GM19452 (cell line): Measurements from ENCODE around the gene ATP6V1G2.
"Not testable (repeated sequence)": the region's sequence is repeated elsewhere in the genome, so short reads cannot be mapped to it uniquely, and the experiment has no call there.

Experiments used
- ATAC-seq: cut with Tn5 transposase; IDR thresholded peaks from one replicate; pipeline ENCODE4 v1.9.1; 2021; ENCODE audit not compliant: unreplicated experiment

Gene ATP6V1G2

DNA sequence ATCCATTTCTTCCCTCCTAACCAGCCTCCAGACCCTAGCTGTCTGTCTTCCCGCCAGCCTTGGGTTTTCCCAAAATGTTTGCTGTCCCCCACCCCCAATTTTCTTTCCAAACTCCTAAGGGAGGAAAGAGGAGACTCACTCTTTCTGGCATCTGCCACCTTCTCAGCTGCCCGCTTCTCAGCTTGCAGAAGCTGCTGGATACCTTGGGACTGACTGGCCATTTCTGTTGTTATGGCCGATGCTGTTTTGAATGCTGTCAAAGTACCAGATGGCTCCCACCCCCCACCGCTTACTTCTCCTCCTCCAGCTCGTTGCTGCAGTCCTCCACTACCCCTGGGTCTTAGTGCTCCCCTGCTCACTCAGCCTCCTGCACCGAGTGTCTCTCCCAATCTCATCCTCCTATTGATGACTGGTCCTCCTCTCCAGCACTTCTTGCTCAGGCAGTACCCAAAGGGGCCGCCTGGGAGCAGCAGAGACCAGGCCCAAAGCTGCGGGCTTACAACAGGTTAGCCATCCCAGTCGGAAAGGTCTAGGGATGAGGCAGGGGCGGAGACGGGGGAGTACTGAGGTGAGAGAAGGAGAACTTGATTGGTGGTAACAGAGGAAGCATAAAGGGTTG is at the start of gene ATP6V1G2:
ATP6V1G2 (minus strand) TSS at position 270 of the 619 bp plus-strand sequence; CDS start at position 221, 49 bp downstream.
- peak; percentile 49 for ATAC-seq

DNA sequence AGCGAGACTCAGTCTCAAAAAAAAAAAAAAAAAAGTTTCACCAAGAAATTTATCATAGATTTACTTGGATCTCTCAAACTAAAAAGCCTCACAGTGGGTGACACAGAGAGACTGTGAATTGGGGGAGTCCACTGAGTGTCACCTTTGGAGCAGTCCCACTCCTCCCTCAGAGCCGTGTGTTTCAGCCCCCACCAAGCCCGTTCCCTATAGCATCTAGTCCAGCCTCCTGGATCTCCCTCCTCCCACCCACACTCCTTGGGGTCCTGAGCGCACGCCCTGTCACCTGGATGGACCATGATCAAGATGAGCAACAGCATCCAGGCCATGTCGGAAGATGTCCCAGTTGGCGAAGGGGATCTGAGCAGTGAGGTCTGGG is 46.0 kb upstream of the ATP6V1G2 start:
- ATAC-seq, result no peak

DNA sequence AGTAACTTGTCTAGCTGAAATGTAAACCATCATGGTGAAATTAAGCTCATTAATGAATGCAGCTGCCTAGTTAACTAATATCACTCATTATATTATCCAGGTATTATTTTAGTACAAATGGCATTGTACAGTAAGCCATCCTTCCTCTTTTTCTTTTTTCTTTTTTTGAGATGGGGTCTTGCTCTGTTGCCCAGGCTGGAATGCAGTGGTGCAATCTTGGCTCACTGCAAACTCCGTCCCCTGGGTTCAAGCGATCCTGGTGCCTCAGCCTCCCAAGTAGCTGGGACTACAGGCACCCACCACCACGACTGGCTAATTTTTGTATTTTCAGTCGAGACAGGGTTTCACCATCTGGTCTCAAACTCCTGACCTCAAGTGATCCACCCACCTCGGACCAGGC is 44.3 kb upstream of the ATP6V1G2 start:
- not testable (repeated sequence) for ATAC-seq

DNA sequence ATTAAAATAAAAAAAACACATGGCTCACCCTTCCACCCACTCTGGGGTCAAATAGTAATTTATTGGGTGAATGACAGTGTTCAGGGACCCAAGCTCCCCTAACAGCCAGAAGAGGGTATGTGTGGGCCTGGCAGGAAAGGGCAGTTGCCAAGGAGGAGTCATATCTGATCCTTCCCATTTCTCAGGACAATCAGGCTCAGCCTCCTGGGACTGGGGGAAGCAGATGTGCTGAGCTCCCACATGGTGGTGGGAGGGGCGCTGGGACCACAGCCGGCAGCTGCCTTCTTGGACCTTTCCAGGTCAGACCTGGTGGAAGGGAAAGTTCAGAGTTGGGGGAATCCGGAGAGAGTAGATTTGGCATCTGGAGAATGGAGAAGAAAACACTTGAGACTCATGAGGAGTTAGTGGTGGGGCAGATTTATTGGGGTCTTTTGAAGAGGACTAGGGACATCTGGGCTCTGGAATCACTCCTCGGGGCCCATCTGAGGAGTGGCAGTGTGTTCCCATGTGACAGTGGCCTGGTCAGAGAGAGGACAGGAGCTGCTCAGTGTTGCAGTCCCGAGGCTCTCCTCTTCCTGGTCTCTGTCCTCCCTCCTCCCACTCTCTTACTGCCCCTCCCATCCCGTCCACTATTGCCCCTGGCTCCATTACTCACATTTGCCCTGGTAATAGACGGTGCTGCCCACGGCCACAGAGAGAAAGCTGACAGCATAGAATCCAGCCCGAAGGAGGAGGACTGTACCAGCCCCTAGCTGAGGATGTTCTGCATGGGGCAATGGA is 42.7 kb upstream of the ATP6V1G2 start:
- ATAC-seq, result no peak

DNA sequence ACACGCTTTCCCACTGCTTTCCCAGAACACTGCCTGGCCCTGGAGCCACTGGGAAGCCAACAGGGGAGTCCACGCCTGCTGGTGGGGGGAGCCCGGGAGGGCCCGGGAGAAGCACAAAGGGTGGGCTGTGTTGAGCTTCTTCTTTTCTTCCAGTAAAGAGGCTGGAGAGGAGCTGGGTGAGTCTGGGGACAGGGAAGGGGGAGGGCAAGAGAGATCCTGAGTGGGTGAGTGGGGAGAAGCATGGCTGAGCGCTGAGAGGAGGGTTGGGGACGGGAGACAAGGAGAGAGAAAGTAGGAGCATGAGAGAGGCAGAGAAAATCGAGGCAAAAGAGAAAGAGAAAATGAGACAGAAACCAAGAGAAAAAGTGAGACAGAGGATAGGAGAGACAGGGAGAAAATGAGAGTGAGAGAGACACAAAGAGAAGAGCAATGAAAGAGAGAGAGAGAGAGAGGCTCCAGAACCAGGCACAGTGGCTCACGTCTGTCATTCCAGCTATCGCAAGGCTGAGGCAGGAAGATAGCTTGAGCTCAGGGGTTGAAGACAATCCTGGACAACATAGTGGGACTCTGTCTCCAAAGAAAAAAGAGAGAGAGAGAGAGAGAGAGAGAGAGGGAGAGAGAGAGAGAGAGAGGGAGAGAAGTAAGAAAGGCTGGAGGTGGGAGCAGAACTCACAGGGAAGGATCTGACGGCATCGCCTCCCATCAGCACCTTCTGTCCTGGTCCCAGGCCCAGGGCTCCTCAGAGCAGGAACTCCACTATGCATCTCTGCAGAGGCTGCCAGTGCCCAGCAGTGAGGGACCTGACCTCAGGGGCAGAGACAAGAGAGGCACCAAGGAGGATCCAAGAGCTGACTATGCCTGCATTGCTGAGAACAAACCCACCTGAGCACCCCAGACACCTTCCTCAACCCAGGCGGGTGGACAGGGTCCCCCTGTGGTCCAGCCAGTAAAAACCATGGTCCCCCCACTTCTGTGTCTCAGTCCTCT is 41.7 kb upstream of the ATP6V1G2 start:
- no peak for ATAC-seq

DNA sequence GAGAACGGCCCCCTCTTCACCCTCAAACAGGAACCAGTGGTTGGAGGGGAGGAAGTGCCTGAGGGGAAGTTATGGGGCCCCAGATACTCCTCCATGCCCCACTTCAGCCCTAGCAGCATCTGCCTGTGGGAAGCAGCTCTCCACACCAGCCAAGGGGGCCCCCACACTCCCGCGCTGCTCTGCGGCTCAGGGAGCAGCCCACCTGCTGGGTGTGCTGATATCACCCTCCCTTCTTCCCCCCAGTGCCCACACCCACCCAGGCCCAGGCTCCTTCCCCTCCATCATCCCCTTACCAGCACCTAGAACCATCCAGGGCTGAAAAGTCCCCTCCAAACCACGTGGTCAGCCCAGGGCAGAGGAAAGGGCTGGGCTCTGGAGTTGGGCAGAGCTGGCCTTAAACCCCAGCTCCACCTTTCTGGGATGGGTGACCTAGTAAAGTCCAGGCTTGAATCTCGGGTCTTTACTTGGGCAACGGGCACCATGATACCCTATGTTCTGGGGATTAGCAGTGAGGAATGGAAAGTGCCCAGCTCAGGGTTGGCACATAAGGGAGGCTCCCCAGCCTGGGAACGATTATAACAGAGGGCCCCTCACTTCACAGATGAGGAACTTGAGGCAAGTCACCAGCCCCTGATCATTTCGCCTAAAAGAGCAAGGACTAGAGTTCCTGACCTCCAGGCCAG is 40.3 kb upstream of the ATP6V1G2 start:
- no peak for ATAC-seq

DNA sequence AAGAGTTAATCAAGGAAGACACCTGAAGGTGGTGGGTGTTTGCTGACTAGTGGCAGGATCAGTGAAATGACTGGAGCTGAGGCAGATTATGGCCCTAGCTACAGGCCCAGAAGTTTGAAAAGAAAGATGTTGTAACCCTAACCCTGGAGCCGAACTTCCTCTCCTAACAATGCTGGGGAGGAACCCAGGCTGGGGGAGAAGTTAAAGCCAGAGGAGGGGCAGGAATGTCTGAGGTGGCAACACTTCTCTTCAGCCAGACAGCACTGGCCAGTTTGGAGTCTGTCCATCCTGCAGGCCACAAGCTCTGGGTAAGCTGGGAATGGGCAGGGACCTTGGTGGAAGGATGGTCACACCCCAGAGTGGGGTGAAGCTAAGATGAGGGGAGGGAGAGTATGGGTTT is 39.6 kb upstream of the ATP6V1G2 start, which contains the start of gene LST1:
LST1 (plus strand) TSS at position 270 of the 400 bp plus-strand sequence. CDS start 1,023 bp downstream, outside the sequence.
- no peak for ATAC-seq

DNA sequence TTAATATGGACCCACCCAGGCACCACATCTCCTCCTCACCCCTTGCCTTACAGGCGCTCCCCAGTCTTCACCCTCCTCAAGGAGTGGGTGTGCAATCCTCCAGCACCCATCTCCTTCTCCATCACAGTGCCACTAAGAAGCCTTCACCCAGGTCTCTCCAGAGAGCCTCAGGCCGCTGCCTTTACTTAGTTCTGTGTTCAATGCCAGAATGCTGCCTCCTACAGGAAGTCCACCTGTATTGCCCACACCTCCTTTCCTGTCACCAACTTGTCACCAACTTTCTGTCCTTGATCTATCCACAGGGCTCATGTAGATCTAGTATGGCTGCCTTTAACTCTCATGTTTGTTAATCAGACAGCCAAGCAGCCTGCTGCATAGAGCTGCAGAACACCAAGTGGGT is 39.1 kb upstream of the ATP6V1G2 start:
- ATAC-seq, result no peak

DNA sequence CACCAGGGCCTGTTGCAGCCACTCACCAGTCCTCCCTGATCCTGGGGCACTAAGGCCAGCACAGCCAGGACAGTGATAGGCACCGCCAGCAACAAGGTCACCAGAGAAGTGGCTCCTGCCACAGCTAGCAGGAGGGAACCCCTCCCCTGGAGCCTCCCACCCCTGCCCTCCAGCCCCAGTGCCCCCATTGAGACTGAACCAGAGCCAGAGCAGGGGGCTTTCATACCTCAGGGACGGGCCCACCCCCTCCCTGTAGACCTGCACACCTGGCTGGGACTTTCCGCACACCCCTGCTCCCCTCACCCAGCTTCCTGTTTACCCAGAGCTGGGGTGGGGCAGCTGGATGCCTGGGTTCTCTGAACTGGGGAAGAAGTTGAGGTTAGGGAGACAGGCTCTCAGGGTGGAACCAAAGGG is 35.8 kb upstream of the ATP6V1G2 start, which contains the start of gene LTB:
LTB (minus strand) TSS at position 195 of the 414 bp plus-strand sequence; CDS start at position 188, 7 bp downstream.
- no peak for ATAC-seq

DNA sequence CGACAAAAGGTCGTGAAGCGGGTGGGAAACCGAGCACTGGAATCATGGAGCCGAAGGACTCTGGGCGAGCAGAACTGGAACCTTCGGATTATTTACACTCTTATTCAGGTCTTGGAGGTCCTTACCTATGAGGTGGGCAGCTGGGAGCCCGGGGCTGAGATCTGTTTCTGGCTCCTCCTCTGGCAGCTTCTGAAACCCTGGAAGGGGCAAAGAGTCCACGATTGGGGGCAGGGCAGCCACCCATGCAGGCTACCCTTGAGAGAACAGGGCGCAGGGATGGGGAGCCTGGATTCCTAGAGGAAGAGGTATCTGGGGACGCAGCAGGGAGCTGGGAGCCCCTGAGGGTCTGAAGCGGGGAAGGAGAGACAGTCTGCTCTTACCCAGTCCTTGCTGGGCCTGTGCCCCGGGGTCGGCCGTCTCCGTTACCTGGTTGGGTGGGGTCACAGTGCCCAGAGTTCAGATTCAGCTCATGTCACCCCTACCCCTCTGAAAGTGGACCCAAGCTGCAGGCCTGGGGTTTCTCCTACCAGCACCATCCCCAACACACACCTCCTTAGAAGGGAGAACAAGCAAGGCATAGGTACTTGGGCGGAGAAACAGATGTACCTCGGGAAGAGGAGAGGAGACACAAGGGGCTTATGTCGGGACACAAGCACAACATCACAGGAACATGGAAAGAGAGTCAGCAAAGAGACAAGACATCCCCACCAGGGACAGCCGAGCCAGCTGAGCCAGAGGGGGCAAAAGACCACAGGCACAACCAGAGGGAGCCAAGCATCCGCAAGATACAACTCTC is 35.2 kb upstream of the ATP6V1G2 start:
- ATAC-seq, result no peak

DNA sequence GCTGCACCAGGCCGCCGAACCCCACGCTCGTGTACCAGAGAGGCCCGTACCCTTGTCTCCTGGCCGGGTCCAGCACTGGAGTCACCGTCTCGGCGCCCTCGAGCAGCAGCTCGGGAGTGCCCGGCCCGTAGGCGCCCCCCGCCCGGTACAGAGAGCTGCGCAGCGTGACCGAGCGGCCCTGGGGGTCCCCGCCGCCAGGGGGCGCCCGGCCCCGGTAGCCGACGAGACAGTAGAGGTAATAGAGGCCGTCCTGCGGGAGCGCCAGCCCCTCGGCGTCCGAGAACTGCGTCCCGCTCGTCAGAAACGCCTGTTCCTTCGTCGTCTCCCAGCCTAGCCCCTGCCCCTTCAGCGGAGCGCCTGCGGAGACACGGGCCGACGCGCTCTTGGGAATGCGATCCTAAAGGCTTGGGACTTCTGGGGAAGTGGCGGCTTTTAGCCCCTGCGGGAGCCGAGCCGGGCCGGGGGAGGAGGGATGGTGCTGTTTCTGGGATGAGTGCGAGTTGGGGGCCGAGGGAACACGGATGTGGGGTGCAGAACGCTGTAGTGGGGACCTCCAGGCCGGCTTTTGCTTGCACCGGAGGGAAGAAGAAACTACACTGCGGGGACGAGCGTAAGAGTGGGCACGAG is 34.5 kb upstream of the ATP6V1G2 start:
- ATAC-seq, result peak; percentile 70

DNA sequence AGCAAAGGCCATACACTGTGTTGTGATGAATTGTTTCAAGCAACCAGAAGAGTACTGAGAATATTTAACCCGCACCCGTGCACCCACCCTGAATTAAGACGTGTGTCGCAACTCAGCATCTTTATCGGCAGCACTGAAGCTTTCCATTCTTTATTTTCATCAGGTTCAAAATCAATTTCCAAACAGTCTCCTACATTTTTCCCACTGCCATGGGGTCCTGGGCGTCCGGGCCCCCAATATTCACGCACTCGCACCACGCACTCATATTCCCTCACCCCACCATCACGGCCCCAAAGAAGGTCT is 34.0 kb upstream of the ATP6V1G2 start:
- no peak for ATAC-seq

DNA sequence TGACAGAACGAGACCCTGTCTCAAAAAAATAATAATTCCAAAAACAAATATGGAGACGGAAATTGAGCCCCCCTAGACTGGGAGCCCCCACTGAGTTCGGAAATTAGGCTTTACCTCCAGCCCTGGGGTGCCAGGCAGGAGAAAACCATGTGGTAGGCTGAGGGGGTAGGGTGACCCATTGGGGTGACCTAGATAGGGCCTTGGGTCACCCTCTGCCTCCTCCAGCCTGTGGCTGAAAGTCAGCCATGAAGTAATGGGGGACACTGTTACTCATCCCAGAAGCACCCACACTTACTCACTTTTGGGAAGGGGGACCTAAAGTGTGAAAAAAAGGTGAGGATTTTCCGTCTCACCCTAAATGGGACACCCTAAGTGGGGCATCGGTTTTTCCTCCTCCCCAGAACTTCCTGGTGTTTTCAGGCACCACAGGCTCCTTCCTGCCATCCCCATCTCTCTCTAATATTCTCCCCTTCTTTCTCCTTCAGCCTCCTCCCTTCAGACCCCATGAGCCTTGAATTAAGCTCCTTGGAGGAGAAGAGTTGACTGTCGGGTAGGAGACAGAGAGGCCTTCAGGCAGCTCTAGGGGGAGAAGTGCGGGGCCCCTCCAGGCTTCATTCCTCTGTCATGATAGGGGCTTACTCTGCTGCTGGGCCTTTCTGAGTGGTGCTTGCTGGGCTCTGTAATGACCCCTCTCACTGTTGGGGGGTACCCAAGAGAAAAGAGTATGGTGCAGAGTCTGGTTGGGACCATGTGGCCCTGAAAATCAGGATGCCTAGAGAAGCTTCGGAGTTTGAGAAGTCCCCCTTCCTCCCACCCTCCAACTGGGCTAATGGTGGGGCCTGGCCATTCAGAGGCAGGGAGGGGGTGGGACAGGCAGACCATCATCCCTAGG is 33.4 kb upstream of the ATP6V1G2 start:
- ATAC-seq, result no peak

DNA sequence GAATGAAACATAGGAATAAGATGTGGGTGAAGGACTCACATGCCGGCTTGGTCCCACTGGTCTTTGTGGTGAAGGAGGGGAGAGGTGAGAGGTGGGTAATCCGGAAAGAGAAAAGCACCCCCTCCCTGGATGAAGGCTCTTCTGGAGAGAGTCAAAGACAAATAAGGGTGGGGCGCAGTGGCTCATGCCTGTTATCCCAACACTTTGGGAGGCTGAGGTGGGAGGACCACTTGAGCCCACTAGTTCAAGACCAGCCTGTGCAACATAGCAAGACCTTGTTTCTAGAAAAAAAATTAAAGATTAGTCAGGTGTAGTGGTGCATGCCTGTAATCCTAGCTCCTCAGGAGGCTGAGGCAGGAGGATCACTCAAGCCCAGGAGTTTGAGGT is 32.7 kb upstream of the ATP6V1G2 start:
- no peak for ATAC-seq

DNA sequence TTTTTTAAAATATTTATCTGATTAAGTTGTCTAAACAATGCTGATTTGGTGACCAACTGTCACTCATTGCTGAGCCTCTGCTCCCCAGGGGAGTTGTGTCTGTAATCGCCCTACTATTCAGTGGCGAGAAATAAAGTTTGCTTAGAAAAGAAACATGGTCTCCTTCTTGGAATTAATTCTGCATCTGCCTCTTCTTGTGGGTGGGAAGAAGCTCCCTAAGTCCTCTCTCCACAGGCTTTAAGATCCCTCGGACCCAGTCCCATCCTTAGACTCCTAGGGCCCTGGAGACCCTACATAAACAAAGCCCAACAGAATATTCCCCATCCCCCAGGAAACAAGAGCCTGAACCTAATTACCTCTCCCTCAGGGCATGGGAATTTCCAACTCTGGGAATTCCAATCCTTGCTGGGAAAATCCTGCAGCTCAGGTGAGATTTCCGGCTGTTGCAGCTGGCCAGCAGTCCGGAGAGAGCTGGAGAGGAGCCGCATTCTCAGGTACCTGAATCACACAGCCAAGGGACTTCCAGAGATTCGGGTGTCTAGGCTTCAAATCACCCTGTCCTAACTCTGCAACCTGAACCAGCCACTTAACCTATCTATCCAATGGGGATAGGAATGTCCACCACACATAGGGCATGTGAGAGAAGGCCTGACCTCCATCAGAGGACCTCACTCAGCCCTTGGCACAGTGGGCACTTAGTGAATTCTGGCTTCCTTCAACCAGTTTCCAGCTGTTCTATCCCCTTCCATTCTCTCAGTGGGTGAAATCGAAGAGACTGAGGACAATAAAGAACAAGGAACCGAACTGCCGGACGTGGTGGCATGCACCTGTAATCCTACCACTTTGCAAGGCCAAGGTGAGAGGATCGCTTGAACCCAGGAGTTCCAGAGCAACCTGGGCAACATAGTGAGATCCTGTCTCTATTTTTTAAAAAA is 32.0 kb upstream of the ATP6V1G2 start:
- no peak for ATAC-seq

DNA sequence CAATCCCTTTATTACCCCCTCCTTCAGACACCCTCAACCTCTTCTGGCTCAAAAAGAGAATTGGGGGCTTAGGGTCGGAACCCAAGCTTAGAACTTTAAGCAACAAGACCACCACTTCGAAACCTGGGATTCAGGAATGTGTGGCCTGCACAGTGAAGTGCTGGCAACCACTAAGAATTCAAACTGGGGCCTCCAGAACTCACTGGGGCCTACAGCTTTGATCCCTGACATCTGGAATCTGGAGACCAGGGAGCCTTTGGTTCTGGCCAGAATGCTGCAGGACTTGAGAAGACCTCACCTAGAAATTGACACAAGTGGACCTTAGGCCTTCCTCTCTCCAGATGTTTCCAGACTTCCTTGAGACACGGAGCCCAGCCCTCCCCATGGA is 31.2 kb upstream of the ATP6V1G2 start:
- no peak for ATAC-seq

DNA sequence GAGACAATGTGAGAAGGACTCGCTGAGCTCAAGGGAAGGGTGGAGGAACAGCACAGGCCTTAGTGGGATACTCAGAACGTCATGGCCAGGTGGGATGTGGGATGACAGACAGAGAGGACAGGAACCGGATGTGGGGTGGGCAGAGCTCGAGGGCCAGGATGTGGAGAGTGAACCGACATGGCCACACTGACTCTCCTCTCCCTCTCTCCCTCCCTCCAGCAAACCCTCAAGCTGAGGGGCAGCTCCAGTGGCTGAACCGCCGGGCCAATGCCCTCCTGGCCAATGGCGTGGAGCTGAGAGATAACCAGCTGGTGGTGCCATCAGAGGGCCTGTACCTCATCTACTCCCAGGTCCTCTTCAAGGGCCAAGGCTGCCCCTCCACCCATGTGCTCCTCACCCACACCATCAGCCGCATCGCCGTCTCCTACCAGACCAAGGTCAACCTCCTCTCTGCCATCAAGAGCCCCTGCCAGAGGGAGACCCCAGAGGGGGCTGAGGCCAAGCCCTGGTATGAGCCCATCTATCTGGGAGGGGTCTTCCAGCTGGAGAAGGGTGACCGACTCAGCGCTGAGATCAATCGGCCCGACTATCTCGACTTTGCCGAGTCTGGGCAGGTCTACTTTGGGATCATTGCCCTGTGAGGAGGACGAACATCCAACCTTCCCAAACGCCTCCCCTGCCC is 30.6 kb upstream of the ATP6V1G2 start:
- ATAC-seq, result no peak
